Measurements from ENCODE around the gene SNAP29. TPM values are rescaled to one million over a fixed set of nuclear protein-coding genes. Genes with fewer than 3 reads are reported as not detected.

SNAP29 gene
- total and polyA plus RNA-seq, 9 of the 15 experiments (the other 6 are each of a cell fraction or from before 2014, with no cell fraction given): 19.5 to 250 (median 75.9) TPM

DNA sequence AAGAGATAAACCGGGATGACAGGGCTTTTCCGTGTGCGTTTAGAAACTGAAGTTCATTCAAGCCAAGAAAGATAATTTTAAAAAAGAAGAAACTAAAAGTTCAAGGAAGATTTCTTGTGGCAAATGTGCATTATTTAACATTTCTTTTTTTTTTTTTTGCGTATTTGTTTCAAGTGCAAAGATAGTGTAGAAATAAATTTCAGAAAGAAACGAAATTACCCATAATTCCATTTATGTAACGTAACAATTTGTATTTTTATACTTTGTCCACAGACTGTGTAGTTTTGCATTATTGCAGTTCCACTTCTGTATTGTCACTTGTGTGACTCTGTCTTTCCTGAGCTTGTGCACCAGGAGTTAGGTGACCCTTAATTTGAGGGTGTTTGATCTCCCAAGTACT, 24.0 kb downstream of the SNAP29 start:
- Histone ChIP-seq H3K27me3 (ENCODE audit: control insufficient read depth in 2 of 2, insufficient read depth in 2 of 2, low read length in 2 of 2) (no peaks in the 10 kb centered on the region), H4K20me1 (replicated peaks; ENCODE audit: control insufficient read depth, insufficient read depth, low read length) (peaks cover 6% of the 10 kb centered on the region; the same call in 1 of the 2 replicates), H3K27ac (ENCODE audit: extremely low read depth, low read depth, low read length) (no peak overlapping the region), H3K9me1 (ENCODE audit: control insufficient read depth, insufficient read depth, low read length) (peaks cover 9% of the 10 kb centered on the region), H3K36me3 (ENCODE audit: control insufficient read depth, insufficient read depth, low read length) (peaks cover 74% of the 10 kb centered on the region), H3K4me2 (ENCODE audit: insufficient read depth, low read length) (no peak overlapping the region), H2AFZ (ENCODE audit: low read depth, low read length) (no peak overlapping the region), H3K9ac (ENCODE audit: insufficient read depth in 1 of 2, low read depth in 2 of 2, low read length in 2 of 2) (no peak overlapping the region), H3K79me2 (ENCODE audit: control insufficient read depth, insufficient read depth, low read length) (no peaks in the 10 kb centered on the region), H3K9me3 (replicated peaks; ENCODE audit: control insufficient read depth, insufficient read depth, low read depth, low read length) (no peaks in the 10 kb centered on the region), H3K4me1 (replicated peaks in 1 of 2; ENCODE audit: control insufficient read depth in 2 of 2, insufficient read depth in 2 of 2, low read length in 2 of 2) (peaks cover 12 to 17% of the 10 kb centered on the region in 2 experiments), H3K4me3 (no peak overlapping the region)
- DNase-seq (ENCODE audit: extremely low read depth in 1 of 4, low spot score in 3 of 4) (no peak), FAIRE-seq (no peak), ATAC-seq (no peak)
- TF ChIP-seq, protein P1, sequence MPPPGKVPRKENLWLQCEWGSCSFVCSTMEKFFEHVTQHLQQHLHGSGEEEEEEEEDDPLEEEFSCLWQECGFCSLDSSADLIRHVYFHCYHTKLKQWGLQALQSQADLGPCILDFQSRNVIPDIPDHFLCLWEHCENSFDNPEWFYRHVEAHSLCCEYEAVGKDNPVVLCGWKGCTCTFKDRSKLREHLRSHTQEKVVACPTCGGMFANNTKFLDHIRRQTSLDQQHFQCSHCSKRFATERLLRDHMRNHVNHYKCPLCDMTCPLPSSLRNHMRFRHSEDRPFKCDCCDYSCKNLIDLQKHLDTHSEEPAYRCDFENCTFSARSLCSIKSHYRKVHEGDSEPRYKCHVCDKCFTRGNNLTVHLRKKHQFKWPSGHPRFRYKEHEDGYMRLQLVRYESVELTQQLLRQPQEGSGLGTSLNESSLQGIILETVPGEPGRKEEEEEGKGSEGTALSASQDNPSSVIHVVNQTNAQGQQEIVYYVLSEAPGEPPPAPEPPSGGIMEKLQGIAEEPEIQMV (tag; conservative IDR thresholded peaks at IDR 0.05; ENCODE audit: low read depth): 0 out of 2 replicates have a peak, but pooled peaks have one; percentile 26
- 0 out of 2 replicates have a peak, but pooled peaks have one; percentile 32 for TF ChIP-seq CXXC5 (CRISPR knock-in tag; IDR thresholded peaks at IDR 0.05)
- TF ChIP-seq MBD2 (IDR thresholded peaks at IDR 0.05; ENCODE audit: borderline replicate concordance, low read depth): no peak
- no peak for TF ChIP-seq PCBP1 (IDR thresholded peaks at IDR 0.05; ENCODE audit: low read depth, low read length, poor library complexity, severe bottlenecking)
- TF ChIP-seq ZC3H11A (IDR thresholded peaks at IDR 0.05; ENCODE audit: low read depth, low read length): no peak
- peak; percentile 26; the same call in 1 of the 2 replicates for TF ChIP-seq NFIX (CRISPR knock-in tag; IDR thresholded peaks at IDR 0.05; ENCODE audit: low read depth)
- TF ChIP-seq ZZZ3 (IDR thresholded peaks at IDR 0.05): no peak
- TF ChIP-seq, protein P2, sequence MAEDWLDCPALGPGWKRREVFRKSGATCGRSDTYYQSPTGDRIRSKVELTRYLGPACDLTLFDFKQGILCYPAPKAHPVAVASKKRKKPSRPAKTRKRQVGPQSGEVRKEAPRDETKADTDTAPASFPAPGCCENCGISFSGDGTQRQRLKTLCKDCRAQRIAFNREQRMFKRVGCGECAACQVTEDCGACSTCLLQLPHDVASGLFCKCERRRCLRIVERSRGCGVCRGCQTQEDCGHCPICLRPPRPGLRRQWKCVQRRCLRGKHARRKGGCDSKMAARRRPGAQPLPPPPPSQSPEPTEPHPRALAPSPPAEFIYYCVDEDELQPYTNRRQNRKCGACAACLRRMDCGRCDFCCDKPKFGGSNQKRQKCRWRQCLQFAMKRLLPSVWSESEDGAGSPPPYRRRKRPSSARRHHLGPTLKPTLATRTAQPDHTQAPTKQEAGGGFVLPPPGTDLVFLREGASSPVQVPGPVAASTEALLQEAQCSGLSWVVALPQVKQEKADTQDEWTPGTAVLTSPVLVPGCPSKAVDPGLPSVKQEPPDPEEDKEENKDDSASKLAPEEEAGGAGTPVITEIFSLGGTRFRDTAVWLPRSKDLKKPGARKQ (CRISPR knock-in tag; IDR thresholded peaks at IDR 0.05): 0 out of 2 replicates have a peak, but pooled peaks have one; percentile 74
- no peak for TF ChIP-seq SLC30A9 (CRISPR knock-in tag; IDR thresholded peaks at IDR 0.05)
- 0 out of 2 replicates have a peak, but pooled peaks have one; percentile 15 for TF ChIP-seq ZNF140 (CRISPR knock-in tag; IDR thresholded peaks at IDR 0.05)
- TF ChIP-seq, protein P3, sequence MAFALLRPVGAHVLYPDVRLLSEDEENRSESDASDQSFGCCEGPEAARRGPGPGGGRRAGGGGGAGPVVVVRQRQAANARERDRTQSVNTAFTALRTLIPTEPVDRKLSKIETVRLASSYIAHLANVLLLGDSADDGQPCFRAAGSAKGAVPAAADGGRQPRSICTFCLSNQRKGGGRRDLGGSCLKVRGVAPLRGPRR (CRISPR knock-in tag; IDR thresholded peaks at IDR 0.05): peak; percentile 53; the same call in 1 of the 2 replicates
- 0 out of 2 replicates have a peak, but pooled peaks have one; percentile 18 for TF ChIP-seq ZNF707 (CRISPR knock-in tag; conservative IDR thresholded peaks at IDR 0.05)
- TF ChIP-seq, protein P4, sequence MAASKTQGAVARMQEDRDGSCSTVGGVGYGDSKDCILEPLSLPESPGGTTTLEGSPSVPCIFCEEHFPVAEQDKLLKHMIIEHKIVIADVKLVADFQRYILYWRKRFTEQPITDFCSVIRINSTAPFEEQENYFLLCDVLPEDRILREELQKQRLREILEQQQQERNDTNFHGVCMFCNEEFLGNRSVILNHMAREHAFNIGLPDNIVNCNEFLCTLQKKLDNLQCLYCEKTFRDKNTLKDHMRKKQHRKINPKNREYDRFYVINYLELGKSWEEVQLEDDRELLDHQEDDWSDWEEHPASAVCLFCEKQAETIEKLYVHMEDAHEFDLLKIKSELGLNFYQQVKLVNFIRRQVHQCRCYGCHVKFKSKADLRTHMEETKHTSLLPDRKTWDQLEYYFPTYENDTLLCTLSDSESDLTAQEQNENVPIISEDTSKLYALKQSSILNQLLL (CRISPR knock-in tag; IDR thresholded peaks at IDR 0.05; ENCODE audit: borderline replicate concordance): peak; percentile 76; the same call in 1 of the 2 replicates
- in situ Hi-C loops (cut with MboI): no loop called here
- intact Hi-C loops (cut with micrococcal nuclease): no loop called here
- WGBS (ENCODE audit: insufficient coverage, low coverage, missing lambda C conversion rate): 58% methylated on average over 6 of the region's 6 CpGs
- CTCF ChIA-PET (ENCODE audit: low intra/inter-chr PET ratio): no interaction called here
- POLR2A ChIA-PET: interaction anchor here (0.5 to 13.5 kb wide), 7 partner anchors 8 to 761 kb away, joined by 3 to 172 read pairs (median 4); partner anchors contain the start of genes PI4KA and SNAP29
- TSS peak; percentile 5 for BruUV-seq (replicated peaks)
